GM19395 (cell line): ENCODE results near the gene ITGA3.

Experiments used
- ATAC-seq: cut with Tn5 transposase; IDR thresholded peaks from one replicate; pipeline ENCODE4 v1.9.1; 2021; ENCODE audit warnings: mild to moderate bottlenecking, moderate library complexity; ENCODE audit not compliant: unreplicated experiment

ITGA3 gene

DNA sequence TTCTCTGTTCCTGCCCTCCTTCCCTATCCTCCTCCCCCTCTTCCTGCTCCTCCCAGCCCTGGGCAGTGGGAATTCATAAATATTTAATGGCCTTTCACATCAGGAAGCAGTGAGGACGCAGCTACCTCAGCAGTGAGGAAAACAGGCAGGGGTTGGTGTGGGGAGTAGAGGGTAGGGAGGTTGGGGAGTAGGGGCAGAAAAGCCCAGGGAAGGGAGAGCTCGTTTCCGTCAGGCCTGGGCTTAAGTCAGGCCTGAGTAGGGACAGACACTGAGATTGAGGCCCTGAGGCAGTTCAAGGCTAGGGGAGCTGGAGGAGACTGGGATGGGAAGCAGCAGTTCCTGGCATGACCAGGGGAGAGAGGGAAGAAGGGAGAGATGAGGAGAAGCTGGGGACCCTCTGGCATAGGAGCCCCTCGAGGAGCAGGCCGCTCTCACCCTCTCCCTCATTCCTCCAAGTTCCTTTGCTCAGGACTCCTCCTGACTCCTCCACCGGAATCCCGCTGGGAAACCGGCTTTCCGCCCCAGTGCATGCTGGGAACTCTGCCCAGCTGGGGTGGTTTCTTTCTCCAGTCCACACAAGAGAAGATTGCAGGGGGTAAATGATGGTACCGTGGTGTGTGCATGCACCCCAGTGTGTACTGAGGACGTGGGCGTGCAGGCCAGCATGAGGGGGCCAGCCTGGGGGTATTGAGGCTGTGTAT lies 67.9 kb downstream of the ITGA3 start:
- ATAC-seq: no peak

DNA sequence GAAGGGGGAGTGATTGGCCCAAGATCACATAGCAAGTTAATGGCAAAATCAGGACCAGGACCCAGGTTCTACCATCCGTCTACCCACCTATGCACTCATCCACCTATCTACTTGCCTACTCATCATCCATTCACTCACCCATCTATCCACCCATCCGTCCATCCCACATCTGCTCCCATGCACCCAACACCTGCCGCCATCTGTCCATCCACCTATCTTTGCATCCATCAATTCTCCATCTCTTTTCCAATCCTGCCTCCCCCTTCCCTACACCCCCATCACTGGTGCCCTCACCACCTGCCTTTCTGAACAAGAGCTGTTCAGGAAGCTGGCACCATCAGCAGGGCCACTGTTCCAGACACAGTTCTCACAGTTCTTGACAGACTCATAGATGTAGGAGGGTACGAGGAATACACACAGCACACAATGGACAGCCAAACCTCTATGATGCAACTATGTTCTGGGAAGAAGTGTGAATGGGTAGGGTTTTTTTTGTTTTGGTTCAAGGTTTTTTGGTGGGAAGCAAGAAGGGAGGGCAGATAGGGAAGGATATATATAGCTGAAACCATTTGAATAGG lies 69.6 kb downstream of the ITGA3 start:
- ATAC-seq: no peak

DNA sequence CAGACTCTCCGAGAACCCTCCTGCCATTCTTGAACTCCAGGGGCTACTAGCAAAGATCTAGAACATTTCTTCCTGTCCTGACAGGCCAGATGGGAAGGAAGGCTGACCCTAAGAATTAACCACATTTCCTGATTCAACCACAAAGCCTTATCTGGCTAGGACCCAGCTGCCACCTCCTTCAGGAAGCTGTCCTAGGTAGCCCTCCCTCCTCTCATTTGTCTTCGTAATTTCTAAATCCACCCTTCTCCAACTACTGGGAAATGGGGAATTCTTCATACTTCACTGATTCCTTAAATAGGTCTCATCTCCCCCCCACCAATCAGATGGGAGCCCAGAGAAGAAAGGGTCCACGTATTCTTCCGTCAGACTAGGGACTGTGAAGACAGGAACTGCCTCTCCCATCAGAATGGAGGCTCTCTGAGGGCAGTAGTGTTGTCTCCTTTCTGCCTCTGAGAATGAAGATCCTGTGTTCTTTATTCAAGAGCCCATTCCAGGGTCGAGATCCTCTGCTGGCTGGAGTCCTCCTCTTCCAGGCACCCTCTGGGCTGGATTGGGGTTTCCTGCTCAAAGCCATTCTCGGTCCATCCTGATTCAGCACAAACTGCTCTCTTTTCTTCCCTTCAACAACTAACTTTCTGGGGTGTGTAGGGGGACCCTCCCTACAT lies 71.9 kb downstream of the ITGA3 start:
- no peak for ATAC-seq

DNA sequence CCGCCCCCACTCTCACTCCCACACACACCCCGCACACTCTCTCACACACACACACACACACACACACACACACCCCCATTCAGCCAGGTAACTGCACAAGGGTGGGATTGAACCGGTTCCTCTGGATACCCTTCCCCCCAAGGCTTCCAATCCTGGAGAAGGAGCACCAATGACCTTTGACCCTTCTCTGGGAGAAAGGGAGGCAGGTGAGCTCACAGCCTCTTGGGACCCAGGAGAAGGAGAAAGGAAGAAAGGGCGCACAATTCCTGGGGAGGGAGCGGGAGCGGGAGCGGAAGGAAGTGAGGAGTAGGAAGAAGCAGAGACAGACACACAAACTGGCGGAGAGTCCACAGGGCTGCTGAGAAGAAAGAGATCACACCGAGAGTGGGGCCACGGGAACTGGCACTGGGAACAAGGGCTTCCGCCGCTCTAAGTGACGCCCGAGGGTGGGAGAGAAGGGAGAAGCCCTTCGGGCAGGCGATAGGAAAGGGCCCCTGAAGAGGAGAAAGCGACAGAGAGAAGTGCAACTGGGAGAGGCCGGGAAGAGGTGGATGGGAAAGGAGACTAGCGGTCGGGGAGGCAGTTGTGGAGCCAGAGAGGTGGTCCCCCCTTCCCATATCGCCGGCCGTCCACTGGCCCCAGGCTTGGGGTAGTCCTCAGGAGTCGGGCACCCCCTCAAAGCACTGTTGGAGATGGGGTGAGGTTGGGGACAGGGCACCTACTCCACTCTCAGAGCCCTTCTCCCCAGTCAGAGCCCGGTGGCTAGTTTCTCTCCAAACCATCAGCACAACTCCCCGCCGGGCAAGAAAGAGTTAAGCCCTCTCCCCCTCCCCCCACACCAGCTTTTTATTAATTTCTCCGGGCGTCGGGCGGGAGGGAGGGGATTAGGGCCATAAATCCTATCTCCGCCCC lies 72.8 kb downstream of the ITGA3 start:
- no peak for ATAC-seq

DNA sequence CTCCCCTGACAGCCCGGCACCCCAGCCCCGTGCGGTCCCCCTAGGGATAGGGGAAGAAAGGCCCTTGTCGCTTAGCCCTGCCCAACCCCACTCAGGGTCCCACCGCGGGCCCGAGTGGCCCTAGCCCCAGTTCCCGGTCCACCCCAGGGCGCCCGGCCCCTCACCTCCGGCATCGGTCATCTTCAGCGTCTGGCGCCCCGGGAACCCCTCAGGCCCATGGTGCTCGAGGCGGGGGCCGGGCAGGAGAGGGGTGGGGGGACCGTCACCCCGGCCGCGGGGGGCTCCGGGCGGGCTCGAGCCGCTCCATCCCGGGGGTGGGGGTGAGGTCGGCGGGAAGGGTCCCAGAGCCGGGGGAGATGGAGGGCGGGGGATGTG lies 73.4 kb downstream of the ITGA3 start:
- no peak for ATAC-seq

DNA sequence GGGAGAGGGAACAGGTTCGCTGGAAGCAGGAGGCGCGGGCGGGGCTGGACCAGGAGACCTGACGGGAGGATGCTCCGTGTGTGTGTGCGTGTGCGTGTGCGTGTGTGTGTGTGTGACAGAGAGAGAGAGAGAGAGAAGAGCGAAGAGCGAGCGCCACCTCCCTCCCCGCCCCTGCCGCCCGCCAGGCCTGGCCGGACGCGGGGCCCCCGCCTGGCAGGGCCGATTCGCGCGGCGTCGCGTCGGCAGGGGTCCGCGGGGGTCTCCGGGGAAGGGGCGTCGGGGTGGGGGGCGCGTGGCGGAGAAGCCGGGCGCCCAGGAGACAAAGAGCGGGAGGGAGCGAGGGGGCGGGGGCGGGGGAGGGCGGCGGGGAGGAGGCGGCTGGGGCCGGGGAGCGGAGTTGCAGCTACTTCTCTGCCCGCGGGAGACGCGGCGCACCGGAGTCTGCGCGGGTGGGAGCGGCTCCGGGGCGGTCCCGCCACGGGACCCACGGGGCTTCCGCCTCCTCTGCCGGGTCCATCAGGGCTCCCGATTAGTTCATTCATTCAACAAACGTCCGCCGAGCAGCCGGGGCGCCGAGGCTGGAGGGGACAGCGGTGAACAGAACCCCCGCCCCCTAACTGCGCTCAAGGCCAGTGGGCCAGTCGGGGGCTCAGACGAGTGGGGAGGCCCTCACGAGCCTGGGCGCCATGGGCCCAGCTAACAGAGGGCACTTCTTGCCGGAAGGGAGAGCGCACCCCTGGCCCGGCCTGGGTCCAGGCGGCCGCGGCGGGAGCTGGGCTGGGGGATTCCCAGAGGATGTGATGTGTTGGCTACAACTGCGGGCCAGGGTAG lies 74.0 kb downstream of the ITGA3 start, which contains the start of gene SAMD14:
SAMD14 (minus strand) TSS at position 433 of the 831 bp plus-strand sequence. CDS start 5,201 bp downstream, outside the sequence.
- ATAC-seq: no peak

DNA sequence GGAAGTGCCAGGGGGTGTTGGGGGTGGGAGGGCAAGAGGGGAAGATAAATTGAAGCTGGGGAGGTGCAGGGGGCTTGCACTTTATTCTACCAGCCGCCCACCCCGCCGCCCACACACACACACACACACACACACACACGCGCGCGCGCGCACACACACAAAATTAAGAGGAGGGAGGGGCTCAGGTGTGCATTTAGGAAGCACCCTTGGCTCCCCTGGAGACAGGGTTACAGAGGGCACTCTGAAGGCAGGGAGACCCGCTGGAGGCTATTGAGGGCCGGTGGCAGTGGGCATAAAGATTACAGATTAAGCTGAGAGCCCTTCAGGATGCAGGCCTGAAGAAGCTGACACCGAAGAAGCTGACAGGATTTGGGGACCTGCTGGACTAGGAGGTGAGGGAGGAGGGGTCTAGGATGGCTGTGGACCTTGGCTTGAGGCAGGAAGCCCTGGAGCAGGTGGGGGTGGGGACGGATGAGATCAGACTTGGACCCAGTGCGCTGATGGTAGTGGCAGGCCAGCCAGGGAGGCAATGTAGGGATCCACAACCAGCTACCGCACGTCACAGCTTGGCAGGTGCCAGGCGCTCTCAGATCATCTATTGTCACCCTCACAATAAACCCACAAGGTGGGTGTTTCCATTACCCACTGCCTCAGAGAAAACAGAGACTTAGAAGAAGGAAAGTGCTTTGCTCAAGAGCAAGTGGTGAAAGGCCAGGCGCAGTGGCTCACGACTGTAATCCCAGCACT lies 74.8 kb downstream of the ITGA3 start:
- ATAC-seq: no peak

DNA sequence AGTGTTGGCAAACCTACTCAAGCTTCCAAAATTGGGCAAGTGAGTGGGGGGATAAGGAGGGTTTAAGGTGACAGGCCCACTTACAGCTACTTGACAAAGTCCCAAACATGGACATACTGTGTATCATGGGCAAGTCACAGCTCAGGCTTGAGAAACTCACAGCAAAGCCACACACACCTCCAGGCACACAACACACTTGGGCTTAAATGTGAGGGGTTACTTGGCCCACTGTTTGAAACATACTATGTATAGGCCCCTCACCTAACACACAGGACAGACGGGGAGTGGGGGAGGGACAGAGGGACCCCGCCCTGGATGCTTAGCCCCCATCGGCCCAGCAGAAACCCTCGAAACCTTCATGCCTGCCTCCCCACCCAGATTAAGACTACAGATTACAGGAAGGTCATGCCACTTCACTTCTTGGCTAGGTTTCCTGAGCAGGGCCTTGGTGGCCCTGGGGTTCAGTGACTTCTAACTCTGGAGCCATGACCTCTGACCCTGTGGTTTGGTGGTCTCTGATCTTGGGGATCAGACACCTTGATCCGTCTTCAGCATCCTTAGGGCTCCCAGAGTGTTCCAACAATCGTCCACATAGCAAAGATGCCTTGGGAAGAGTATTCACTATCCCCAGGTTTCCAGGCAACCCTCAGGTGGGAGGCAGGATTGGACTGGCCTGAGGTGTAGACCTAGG lies 76.3 kb downstream of the ITGA3 start:
- ATAC-seq: no peak

DNA sequence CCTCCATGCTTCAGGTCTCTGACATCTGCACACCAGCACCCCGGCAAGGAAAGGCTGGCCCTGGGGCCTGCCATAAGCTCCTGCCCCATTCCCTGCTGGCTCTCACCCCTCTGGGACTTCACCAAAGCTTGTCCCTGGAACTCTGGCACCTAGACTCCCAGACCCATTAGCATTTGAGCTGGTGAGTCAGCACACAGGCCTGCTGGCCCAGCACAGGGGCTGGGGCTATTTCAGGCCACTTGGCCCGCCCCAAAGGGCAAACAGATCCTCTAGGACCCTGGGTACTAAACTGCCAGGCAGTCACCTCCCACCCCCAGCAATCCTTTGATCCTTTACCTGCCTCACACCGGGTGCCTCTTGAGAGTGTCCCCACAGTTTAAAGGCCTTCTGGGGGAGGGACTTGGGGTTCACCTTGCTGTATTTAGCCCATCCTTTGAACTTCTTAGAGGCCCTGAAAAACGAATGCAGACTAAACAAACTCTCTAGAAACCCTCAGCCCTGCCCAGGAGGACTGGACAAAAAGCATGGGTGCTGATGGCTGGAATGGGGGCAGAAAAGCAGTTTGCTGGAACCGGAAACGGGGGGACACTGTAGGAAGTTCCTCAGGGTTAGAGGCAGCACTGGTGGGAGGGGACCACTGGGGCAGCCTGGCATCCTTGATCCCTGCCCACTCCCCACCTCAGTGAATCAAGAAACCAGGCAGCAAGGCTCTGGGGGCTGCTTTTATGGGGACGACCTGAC lies 77.3 kb downstream of the ITGA3 start:
- no peak for ATAC-seq

DNA sequence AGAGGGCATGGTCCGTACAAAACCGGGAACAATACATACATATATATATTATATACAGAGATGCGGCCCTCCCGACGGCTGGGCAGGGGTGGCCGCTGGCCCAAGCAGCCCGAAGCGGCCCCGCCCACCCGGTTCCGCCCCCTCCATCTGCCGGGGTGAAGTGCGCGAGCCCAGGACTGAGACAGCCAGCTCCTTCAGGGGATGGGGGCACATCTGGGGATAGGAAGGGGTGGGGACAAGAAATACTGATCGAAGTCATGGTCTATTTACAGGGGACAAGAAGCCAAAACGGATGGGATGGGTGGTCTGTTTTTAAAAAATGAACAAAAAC lies 77.8 kb downstream of the ITGA3 start:
- ATAC-seq: no peak

DNA sequence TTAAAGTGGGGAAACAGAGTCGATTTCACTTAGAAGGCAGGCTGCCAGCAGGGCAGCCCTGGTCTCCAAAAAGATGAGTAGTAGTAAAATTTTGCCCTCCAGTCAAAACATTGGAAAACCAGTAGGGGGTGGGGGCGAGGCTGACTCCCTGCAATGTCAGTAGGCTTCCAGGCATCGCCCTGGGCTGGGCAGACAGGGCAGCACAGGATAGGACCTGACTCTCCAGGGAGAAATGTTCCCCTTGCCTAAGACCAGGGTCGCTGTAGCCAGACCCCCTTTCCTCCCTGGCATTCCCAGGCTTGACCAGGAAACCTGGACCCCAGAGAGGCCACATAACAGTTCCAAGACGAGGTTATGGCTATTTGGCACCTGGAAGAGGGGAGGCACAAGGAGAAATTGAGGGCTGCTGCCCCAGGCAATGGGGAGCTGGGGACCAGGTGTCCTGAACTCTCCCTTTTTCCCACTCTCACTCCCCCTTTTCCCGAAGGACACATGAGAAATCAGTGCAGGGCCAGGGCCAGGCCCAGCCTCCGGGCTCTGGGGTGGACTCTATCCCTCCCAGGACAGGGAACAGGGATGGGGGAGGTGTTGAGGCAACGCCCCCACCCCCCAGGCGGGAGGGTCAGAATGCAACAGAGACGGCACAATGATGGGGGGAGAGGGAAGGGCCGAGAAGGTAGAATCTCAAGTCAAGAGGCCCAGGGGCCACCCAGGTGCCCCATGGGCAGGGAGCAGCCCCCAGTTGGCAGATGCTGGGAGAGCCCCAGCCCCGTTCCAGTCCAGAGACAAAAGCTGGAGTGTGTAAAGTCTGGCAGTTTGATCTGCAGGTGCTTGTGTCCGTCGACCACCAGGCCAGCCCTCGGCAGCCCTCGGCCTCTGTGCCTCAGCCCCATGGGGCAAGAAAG lies 78.5 kb downstream of the ITGA3 start:
- ATAC-seq: no peak

DNA sequence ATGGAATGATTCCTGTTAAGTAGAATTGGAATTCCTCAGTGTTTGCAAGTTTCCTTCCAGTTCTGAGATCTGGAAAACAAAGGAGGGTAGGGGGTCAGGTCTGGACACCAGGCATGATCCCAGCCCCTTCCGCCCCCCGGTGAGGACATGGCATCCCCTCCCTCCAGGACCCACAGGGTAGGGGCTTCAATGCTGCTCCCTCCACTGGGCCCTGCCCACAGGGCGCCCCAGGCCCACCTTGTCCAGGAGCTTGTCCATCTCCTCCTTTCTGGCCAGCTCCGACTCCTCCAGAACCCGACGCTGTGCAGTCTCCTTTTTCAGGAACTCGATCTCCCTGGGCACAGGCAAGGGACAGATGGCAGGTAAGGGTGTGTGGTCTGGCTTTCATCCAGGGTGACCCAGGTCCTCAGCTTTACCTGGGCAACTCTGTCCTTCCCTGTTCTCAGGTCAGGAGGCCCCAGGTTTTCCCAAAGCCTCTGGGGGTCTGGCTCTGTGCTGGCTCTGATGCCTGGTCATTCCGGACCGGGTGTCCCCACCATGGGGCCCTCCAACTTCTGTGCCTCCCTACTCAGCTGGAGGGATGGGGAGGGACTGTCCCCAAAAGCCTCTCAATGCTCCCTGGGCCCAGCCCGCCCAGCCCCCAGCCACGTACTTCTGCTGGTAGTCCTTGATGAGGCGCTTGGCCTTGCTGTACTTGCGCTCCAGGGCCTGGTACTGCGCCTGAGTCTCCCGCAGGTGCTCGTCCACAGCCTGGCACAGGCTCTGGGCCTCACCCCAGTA lies 79.6 kb downstream of the ITGA3 start:
- no peak for ATAC-seq

DNA sequence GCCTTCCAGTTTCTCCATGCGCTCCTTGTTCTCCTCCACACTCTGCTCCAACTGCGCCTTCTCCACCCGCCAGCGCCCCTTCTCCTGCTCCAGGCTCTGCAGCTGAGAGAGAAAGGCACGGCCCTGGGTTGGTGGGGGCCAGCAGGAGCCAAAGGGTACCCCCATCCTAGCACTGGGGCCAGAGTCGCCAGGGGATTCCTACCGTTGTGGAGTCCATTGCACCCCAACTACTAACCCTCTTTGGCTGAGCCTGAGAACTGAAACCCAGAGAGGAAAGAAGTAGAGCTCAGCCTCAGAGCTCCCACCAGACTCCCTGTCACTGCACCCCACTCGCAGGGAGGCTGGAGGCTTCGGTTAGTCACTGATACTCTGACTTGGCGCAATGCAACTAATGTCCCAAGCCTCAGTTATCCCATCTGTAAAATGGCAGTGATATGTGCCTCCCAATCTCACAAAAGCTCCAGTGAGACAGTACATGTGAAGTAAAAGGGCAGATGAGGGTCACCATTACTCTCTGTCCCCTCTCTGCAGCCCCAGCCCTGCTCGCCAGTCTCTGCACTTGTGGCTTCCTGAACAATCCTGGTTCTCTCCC lies 80.3 kb downstream of the ITGA3 start:
- no peak for ATAC-seq

DNA sequence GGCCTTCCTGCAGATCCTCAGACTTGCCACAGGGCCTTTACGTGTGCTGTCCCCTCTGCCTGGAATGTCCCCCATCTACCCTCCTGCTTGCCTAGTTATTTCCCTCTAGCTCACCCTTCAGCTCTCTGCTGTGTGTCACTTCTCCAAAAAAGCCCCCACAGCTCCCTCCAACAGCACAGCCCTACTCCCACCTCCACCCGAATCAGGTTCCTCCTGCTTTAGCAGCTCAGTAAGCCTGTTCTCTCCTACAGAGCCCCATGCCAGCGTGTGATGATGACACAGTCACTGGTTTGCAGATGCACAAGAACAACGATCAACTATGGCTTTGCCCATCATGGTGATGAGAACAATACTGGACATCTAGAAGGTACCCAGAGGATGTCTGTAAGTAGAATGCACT lies 81.1 kb downstream of the ITGA3 start:
- no peak for ATAC-seq

DNA sequence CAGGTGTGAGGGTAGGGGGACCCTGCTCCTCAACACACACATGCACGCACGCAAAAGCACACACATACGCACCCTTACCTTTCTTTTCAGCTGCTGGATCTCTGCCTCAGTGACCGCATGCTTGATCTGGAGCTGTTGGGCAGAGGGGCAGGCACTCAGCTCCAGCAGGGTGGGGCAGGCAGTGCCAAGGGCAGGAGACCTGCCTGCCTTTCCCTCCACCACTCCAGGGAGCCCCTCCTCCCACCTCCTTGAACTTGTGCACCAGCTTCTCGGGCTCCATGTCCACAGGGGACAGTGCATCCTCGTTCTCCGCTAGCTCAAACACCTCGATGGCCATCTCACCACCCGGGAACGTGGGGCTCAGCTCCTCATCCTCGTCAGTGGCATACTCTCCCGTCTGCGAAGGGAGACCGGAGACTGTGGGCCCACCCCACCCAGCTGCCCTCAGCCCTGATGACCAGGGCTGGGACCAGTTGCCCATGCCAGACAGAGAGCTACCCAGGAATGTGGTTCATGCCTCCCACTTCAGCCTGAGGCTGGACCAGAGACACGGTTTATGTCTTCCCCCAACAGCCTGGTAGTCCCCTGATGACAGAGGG lies 83.4 kb downstream of the ITGA3 start:
- no peak for ATAC-seq
